GM12892 (cell line): ENCODE data around the gene ATP6V0A4.

Experiments used
- POLR2A ChIP-seq: IDR thresholded peaks from 2 replicates; pipeline ENCODE4 v1.6.1; 2011; ENCODE audit warnings: low read depth, low read length, control low read depth
- POLR2AphosphoS5 ChIP-seq: IDR thresholded peaks from 2 replicates; pipeline ENCODE4 v1.6.1; 2011; ENCODE audit warnings: low read depth, low read length, control low read depth

DNA sequence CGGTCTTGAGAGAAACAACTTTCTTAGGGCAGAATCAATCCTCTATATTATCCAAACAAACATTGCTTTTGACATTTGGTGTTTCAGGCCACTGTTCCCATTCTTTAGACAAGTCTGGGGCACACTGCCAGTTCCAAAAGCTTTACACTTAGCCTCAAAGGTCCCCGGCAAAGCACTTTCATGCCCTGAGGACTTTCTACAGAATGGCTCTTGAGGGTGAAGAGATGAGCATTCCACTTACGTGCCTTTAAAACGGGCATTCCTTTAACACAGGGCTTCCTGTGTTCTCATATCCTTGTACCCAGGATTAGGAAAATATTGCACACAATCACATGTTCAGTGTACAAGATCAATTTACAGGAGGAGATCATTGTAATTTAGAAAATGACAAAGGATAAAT is 13.3 kb downstream of the ATP6V0A4 start:
- TF ChIP-seq POLR2A (no peak), POLR2AphosphoS5 (no peak)
